Measurements from ENCODE around the gene GRK5. TPM values are rescaled to one million over a fixed set of nuclear protein-coding genes. Genes with fewer than 3 reads are reported as not detected.

The GRK5 gene
- total RNA-seq, 1 experiment from 2014 or later = 1.2 TPM

GRCh38 chr10:119365773-119366599 is 158.6 kb downstream of the GRK5 start:
- no peak overlapping the region for H3K23ac ChIP-seq (ENCODE audit: insufficient read length, low read depth, low read length)
- no peak overlapping the region for H2AK5ac ChIP-seq (ENCODE audit: insufficient read length, low read length)
- no peak overlapping the region for H3K18ac ChIP-seq (ENCODE audit: insufficient read length, low read depth, low read length)
- no peak overlapping the region for H3K27ac ChIP-seq (ENCODE audit: insufficient read length, low read depth, low read length)
- no peak overlapping the region for H3K14ac ChIP-seq (ENCODE audit: insufficient read depth, low read length)
- Mint-ChIP-seq H3K36me3 (ENCODE audit: insufficient read depth in 1 of 3, low read depth in 3 of 3) (no peaks in the 10 kb centered on the region), H3K27ac (no peak overlapping the region; a peak in 1 of 7 replicates), H3K9me3 (no peaks in the 10 kb centered on the region; a peak in 1 of 5 replicates), H3K27me3 (ENCODE audit: low read depth) (peaks cover 2% of the 10 kb centered on the region; the same call in 1 of the 2 replicates), H3K4me3 (no peak overlapping the region), H3K4me1 (peaks cover 2 to 4% of the 10 kb centered on the region in 2 experiments)
- no peak overlapping the region for H3K4ac ChIP-seq (ENCODE audit: low read depth, low read length)
- H2BK120ac ChIP-seq (ENCODE audit: low read depth, low read length, poor library complexity, severe bottlenecking) = no peak overlapping the region
- no peaks in the 10 kb centered on the region; the same call in 1 of the 2 replicates for H3K4me1 ChIP-seq (ENCODE audit: insufficient read depth, low read length)
- H4K5ac ChIP-seq (ENCODE audit: insufficient read length, low read depth, low read length) = no peak overlapping the region
- no peaks in the 10 kb centered on the region for H3K27me3 ChIP-seq (ENCODE audit: insufficient read depth, low read length)
- no peaks in the 10 kb centered on the region for H3K79me2 ChIP-seq (ENCODE audit: insufficient read depth, low read length)
- no peak overlapping the region for H3K4me2 ChIP-seq (ENCODE audit: insufficient read depth, insufficient read length, low read length)
- no peak overlapping the region for H2BK15ac ChIP-seq (ENCODE audit: low read depth, low read length)
- no peak for TF ChIP-seq CTCF (conservative IDR thresholded peaks at IDR 0.05)
- H2AFZ ChIP-seq (ENCODE audit: low read length) = no peak overlapping the region
- H2BK20ac ChIP-seq (ENCODE audit: low read depth, low read length, poor library complexity, severe bottlenecking) = no peak overlapping the region
- WGBS (ENCODE audit: extremely low coverage, insufficient read length, low lambda C conversion rate) = no CpG with 5 or more reads among the region's 12 CpGs
- H4K20me1 ChIP-seq (ENCODE audit: control insufficient read depth, insufficient read depth, insufficient read length) = no peaks in the 10 kb centered on the region
- H2BK12ac ChIP-seq (ENCODE audit: insufficient read length, low read depth, low read length) = no peak overlapping the region
- no peak for DNase-seq
- H3K56ac ChIP-seq (ENCODE audit: insufficient read length, low read depth, low read length) = no peak overlapping the region
- no peak overlapping the region for H3T11ph ChIP-seq (ENCODE audit: low read length)
- no peaks in the 10 kb centered on the region for H3K9me3 ChIP-seq (ENCODE audit: control insufficient read depth, low read depth, low read length)
- no peak overlapping the region for H4K91ac ChIP-seq (ENCODE audit: insufficient read length, low read depth, low read length)
- H2BK5ac ChIP-seq (ENCODE audit: insufficient read length, low read length) = no peak overlapping the region
- no peaks in the 10 kb centered on the region for H3K79me1 ChIP-seq (ENCODE audit: insufficient read depth, low read depth, low read length, poor library complexity, severe bottlenecking)
- H3K23me2 ChIP-seq (ENCODE audit: insufficient read length, low read depth, low read length, poor library complexity, severe bottlenecking) = no peaks in the 10 kb centered on the region
- no peak overlapping the region for H3K9ac ChIP-seq (ENCODE audit: extremely low read depth, insufficient read length, low read length)
- no peak overlapping the region for H4K8ac ChIP-seq (replicated peaks; ENCODE audit: insufficient read length, low read depth, low read length)

Data from H9 (cell line).